IMR-90 (cell line): Measurements from ENCODE around the gene KRABD2.

Experiments used
- CHD1 ChIP-seq: IDR thresholded peaks from 2 replicates; pipeline ENCODE4 v1.6.1; 2012; ENCODE audit warnings: low read depth, low read length, improper control_type of control experiment
- TF ChIP-seq, protein P1 (sequence below): conservative IDR thresholded peaks from 2 replicates; pipeline ENCODE4 v1.5.1; 2012; ENCODE audit warnings: mild to moderate bottlenecking, low read depth, low read length, improper control_type of control experiment

DNA sequence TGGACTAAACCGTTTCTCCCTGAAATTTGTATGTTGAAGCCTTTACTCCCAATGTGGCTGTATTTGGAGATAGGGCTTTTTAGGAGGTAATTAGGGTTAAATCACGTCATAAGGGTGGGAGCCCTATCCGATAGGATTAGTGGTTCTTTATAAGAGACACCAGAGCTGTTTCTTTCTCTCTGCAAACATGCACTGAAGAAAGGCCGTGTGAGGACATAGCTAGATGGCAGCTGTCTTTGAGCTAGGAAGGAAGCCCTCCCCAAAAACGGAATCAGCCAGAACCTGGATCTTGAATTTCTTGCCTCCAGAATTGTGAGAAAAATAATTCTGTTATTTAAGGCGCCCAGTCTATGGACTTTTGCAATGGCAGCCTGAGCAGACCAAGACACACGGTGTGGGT lies 22.8 kb downstream of the KRABD2 start:
- TF ChIP-seq CHD1, result no peak
- TF ChIP-seq, protein P1, sequence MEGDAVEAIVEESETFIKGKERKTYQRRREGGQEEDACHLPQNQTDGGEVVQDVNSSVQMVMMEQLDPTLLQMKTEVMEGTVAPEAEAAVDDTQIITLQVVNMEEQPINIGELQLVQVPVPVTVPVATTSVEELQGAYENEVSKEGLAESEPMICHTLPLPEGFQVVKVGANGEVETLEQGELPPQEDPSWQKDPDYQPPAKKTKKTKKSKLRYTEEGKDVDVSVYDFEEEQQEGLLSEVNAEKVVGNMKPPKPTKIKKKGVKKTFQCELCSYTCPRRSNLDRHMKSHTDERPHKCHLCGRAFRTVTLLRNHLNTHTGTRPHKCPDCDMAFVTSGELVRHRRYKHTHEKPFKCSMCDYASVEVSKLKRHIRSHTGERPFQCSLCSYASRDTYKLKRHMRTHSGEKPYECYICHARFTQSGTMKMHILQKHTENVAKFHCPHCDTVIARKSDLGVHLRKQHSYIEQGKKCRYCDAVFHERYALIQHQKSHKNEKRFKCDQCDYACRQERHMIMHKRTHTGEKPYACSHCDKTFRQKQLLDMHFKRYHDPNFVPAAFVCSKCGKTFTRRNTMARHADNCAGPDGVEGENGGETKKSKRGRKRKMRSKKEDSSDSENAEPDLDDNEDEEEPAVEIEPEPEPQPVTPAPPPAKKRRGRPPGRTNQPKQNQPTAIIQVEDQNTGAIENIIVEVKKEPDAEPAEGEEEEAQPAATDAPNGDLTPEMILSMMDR, result no peak
